PC-9 (cell line): ENCODE measurements around the gene FAM120C. TPM values are rescaled to one million over a fixed set of nuclear protein-coding genes. Genes with fewer than 3 reads are reported as not detected.

Source experiments
- BruUV-seq: library from RNA; stranded (reverse); fragments of 400-500 nt; replicated peaks from 2 replicates; lab custom pipeline; 2021; lab: Mats Ljungman, UMichigan
- CTCF ChIA-PET: fragments of 300-600 bp; sonication (Branson Sonifier 250); formaldehyde crosslinking; loops from one replicate; lab custom pipeline; 2022; ENCODE audit warnings: antibody characterized with exemption; lab: Charles Lee
- POLR2A ChIA-PET: fragments of 300-600 bp; sonication (Branson Sonifier 250); formaldehyde crosslinking; loops from one replicate; lab custom pipeline; 2022; ENCODE audit warnings: antibody characterized with exemption; ENCODE audit not compliant: unreplicated experiment; lab: Charles Lee
- DNase-seq, 2 experiments: peaks; one replicate each; pipeline versions ENCODE4 v3.0.0 to v3.0.0-alpha.2; 2015 to 2022; ENCODE audit warnings: mixed read lengths in 1 of 2
- H2AFZ ChIP-seq: fragments of 200-600 bp; sonication (generic); 2 replicates; pipeline ENCODE4 v1.8.1; 2017; ENCODE audit warnings: antibody characterized with exemption
- H3F3A ChIP-seq: fragments of 200-600 bp; sonication (generic); 2 replicates; pipeline ENCODE4 v1.8.1; 2017; ENCODE audit warnings: antibody characterized with exemption, mild to moderate bottlenecking, low read depth; ENCODE audit not compliant: insufficient read depth
- H3K27ac ChIP-seq: fragments of 200-600 bp; sonication (generic); 2 replicates; pipeline ENCODE4 v1.6.1; 2016; ENCODE audit warnings: mixed run types
- H3K27me3 ChIP-seq: fragments of 200-600 bp; sonication (generic); 2 replicates; pipeline ENCODE4 v1.6.1; 2016; ENCODE audit warnings: low read depth, mixed run types; ENCODE audit not compliant: insufficient read depth
- H3K36me3 ChIP-seq: fragments of 200-600 bp; sonication (generic); 2 replicates; pipeline ENCODE4 v1.6.1; 2016; ENCODE audit warnings: low read depth, mixed run types
- H3K4me1 ChIP-seq: fragments of 200-600 bp; sonication (generic); replicated peaks from 2 replicates; pipeline ENCODE4 v1.6.1; 2016; ENCODE audit warnings: mixed run types; ENCODE audit not compliant: insufficient read depth
- H3K4me2 ChIP-seq: fragments of 200-600 bp; sonication (generic); 2 replicates; pipeline ENCODE4 v1.6.1; 2017; ENCODE audit warnings: mixed run types
- H3K4me3 ChIP-seq: fragments of 200-600 bp; sonication (generic); 2 replicates; pipeline ENCODE4 v1.6.1; 2016; ENCODE audit warnings: mixed run types
- H3K79me2 ChIP-seq: fragments of 200-600 bp; sonication (generic); 2 replicates; pipeline ENCODE4 v1.6.1; 2017; ENCODE audit warnings: low read depth, mixed run types
- H3K9me2 ChIP-seq: fragments of 200-600 bp; sonication (generic); 2 replicates; pipeline ENCODE4 v1.8.1; 2017; ENCODE audit warnings: mild to moderate bottlenecking; ENCODE audit not compliant: insufficient read depth
- H3K9me3 ChIP-seq: fragments of 200-600 bp; sonication (generic); 2 replicates; pipeline ENCODE4 v1.8.1; 2016; ENCODE audit warnings: low read depth; ENCODE audit not compliant: insufficient read depth
- H4K20me1 ChIP-seq: fragments of 200-600 bp; sonication (generic); 2 replicates; pipeline ENCODE4 v1.8.1; 2017; ENCODE audit not compliant: insufficient read depth
- CTCF ChIP-seq: fragments of 200-600 bp; sonication (generic); conservative IDR thresholded peaks from 2 replicates; pipeline ENCODE4 v1.6.1; 2017; ENCODE audit warnings: mixed run types, antibody characterized with exemption, mild to moderate bottlenecking, moderate library complexity
- EZH2 ChIP-seq: fragments of 200-600 bp; sonication (generic); IDR thresholded peaks from 2 replicates; pipeline ENCODE4 v1.8.0; 2017; ENCODE audit warnings: antibody characterized with exemption, low read depth
- intact Hi-C: fragments of 100-400 bp; cut with micrococcal nuclease; formaldehyde crosslinking; loops from one replicate; pipeline ENCODE4 v1.10.0; 2022; ENCODE audit not compliant: unreplicated experiment
- total RNA-seq: library from RNA; stranded (reverse); gene quantifications from 2 replicates; pipeline ENCODE4 v1.2.3, GENCODE V29; 2021

Gene FAM120C
- total RNA-seq, 1 experiment from 2014 or later, result 21.6 TPM

- no peaks in the 10 kb centered on the region for H3K9me3 ChIP-seq
- DNase-seq, result no peak
- no TSS peak for BruUV-seq
- no peak overlapping the region for H3K4me3 ChIP-seq
- intact Hi-C loops, result no loop called here
- no peaks in the 10 kb centered on the region for H3K79me2 ChIP-seq
- H3K9me2 ChIP-seq, result no peaks in the 10 kb centered on the region
- H3F3A ChIP-seq, result no peaks in the 10 kb centered on the region
- H3K4me1 ChIP-seq, result no peaks in the 10 kb centered on the region
- TF ChIP-seq EZH2 (no peak), CTCF (no peak)
- no peak overlapping the region for H3K4me2 ChIP-seq
- CTCF ChIA-PET, result no interaction called here
- H3K36me3 ChIP-seq, result no peaks in the 10 kb centered on the region
- no peaks in the 10 kb centered on the region for H4K20me1 ChIP-seq
- no peaks in the 10 kb centered on the region for H3K27me3 ChIP-seq
- H2AFZ ChIP-seq, result no peak overlapping the region
- no peak overlapping the region for H3K27ac ChIP-seq
- POLR2A ChIA-PET, result no interaction called here
Measured at GRCh38 chrX:54089191-54089590, 93.9 kb downstream of the FAM120C start.

DNA sequence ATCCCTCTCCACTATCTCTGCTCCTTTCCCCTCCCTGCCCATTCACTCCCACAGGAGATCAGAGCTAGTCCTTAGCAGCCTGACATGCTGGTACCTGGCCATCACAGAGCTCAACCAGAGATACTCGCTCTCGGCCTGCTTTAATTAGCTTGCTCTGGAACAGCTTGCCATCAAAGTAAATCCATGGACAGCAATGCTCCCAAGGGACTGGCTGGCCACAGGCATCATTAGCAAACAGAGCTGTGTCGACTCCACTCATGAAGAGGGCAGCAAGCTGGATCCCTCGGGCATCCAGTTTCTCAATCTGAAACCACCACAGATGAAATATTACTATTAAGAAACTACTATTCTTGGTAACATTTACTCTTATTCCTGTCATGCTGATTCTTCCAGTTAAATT, 95.4 kb downstream of the FAM120C start:
- TF ChIP-seq CTCF (no peak), EZH2 (no peak)
- no peak overlapping the region for H3K4me3 ChIP-seq
- no peaks in the 10 kb centered on the region for H3K27me3 ChIP-seq
- no peak overlapping the region for H2AFZ ChIP-seq
- intact Hi-C loops, result no loop called here
- no peaks in the 10 kb centered on the region for H3K9me2 ChIP-seq
- H3K36me3 ChIP-seq, result no peaks in the 10 kb centered on the region
- no TSS peak for BruUV-seq
- H3K79me2 ChIP-seq, result no peaks in the 10 kb centered on the region
- H3F3A ChIP-seq, result no peaks in the 10 kb centered on the region
- ChIA-PET POLR2A (no interaction called here), CTCF (no interaction called here)
- H3K9me3 ChIP-seq, result no peaks in the 10 kb centered on the region
- no peaks in the 10 kb centered on the region for H4K20me1 ChIP-seq
- H3K27ac ChIP-seq, result no peak overlapping the region
- no peak for DNase-seq
- H3K4me1 ChIP-seq, result no peaks in the 10 kb centered on the region
- no peak overlapping the region for H3K4me2 ChIP-seq

- intact Hi-C loops, result no loop called here
- no TSS peak for BruUV-seq
- Histone ChIP-seq H3K4me2 (no peak overlapping the region), H3K79me2 (no peaks in the 10 kb centered on the region), H3K9me2 (no peaks in the 10 kb centered on the region), H3F3A (no peaks in the 10 kb centered on the region), H4K20me1 (no peaks in the 10 kb centered on the region), H3K36me3 (no peaks in the 10 kb centered on the region), H3K4me1 (no peaks in the 10 kb centered on the region), H3K9me3 (no peaks in the 10 kb centered on the region), H3K4me3 (no peak overlapping the region), H2AFZ (no peak overlapping the region), H3K27me3 (no peaks in the 10 kb centered on the region), H3K27ac (no peak overlapping the region)
- POLR2A ChIA-PET, result no interaction called here
- DNase-seq, result no peak
- CTCF ChIA-PET, result no interaction called here
- no peak for TF ChIP-seq EZH2
- no peak for TF ChIP-seq CTCF
Measured at GRCh38 chrX:54085666-54086065, 97.4 kb downstream of the FAM120C start.
